GM19372 (cell line): Measurements from ENCODE around the gene SMLR1.

Experiments
- ATAC-seq: cut with Tn5 transposase; IDR thresholded peaks from one replicate; pipeline ENCODE4 v1.9.1; 2021; ENCODE audit warnings: mild to moderate bottlenecking, low read depth, moderate library complexity; ENCODE audit not compliant: unreplicated experiment

The SMLR1 gene

GRCh38 chr6:130848945-130849344 is 21.7 kb downstream of the SMLR1 start:
- peak; percentile 90 for ATAC-seq

DNA sequence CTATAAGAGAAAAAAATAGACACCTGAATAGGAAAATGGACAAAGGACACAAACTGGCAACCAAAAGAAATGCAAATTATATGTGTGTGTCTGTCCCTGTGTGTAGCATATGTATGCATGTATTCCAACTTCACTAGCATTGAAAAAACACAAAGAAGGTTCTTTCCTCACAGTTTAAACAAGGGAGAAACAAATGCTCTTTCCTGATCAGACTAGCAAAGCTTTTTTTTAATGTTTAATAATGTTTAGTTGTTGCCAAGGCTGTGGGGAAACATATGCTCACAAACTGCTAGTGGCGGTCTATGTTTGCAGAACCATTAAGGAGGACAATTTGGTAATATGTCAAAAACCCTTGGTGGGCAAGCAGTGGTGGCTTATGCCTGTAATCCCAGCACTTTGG is 22.4 kb downstream of the SMLR1 start:
- ATAC-seq, result no peak

- no peak for ATAC-seq
Observed at GRCh38 chr6:130851026-130851425, 23.8 kb downstream of the SMLR1 start.

DNA sequence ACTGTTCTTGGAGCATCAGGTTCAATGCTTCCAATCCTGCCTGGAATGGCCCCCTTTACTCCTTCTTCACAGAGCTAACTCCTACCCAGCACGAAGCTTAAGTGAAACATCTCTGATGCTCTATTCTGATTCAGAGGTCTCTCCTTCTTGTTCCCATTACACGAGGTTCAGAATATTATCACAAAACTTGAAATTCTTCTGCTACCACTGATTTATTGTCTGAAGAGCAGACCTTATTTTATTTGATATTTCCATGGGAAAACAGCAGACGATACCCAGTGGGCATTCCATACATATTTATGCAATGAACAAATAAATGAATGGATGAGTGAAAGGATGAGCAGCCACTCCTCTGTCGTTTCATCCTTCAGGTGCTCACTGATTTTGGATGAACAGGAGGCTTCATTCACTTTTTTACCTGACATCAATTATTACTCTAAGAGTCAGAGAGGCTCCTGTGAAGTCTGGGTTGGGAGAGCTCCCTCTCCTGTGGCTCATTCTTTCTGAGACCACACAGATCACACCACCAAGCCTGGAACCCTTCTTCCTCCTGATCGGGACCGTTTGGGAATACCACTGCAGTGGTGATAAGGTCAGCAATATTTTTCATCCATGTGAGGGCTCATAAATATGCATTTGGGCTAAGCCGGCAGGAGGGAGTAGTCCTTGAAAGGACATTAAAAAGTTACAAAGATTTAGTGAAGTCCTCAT is 25.8 kb downstream of the SMLR1 start:
- no peak for ATAC-seq

DNA sequence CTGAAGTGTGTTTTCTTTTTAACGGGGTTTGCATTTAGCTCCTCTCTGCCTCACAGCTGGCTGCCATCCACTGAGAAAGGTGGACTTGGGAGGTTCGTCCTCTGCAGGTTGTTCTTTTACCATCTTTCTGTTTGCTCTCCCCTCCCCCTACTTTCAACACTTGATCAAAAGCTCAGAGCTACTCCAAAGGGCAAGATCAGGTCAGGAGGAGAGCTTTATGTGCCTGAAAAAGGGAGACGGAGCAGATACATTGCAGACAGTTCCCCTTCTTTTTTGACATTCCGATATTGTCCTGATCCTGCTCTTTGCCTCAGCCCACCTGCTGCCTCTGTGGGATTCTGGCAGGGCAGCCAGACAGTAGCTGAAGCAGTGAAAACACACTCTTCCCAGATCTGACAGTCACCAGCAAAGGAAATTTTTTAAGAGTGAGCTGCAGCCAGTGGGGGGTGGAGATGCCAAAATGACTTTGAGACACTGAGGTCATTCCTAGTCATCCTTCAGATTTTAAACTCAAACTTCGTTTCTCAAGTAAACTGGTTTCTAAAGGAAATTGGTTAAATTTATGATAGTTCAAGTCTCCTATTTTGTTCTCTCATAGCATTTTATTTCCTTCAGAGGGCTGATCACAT is 26.5 kb downstream of the SMLR1 start:
- no peak for ATAC-seq

GRCh38 chr6:130858054-130858453 is 30.8 kb downstream of the SMLR1 start:
- no peak for ATAC-seq

DNA sequence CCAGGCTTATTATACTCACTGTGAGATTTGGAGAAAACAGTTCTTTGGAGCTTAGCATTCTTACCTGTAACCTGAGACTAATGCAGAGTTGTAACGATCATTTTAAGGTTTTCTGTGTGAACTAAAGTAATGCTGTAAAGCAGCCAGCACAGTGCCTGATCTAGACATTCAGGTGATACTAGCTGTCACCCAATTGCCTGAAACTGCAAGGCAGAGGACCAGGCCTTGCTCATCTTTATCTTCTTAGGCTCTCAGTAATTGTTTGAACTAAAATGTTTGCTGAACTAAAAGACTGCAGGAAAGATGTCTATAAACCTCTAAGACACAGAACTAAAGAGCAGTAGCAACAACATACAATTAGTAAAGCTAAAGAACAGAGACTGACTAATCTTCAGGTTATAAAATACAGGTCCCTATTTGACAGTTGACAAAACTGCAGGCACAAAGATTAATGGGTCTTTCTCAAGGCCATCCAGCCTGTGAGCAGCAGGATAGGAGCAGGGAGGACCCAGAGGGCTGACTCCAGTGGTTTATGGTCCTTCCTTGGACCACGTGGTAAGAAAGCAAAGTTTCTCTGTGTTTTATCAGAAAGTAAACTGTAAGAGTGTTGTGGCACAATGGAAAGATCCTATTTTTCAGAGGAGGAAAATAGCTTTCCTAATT is 31.4 kb downstream of the SMLR1 start:
- no peak for ATAC-seq

DNA sequence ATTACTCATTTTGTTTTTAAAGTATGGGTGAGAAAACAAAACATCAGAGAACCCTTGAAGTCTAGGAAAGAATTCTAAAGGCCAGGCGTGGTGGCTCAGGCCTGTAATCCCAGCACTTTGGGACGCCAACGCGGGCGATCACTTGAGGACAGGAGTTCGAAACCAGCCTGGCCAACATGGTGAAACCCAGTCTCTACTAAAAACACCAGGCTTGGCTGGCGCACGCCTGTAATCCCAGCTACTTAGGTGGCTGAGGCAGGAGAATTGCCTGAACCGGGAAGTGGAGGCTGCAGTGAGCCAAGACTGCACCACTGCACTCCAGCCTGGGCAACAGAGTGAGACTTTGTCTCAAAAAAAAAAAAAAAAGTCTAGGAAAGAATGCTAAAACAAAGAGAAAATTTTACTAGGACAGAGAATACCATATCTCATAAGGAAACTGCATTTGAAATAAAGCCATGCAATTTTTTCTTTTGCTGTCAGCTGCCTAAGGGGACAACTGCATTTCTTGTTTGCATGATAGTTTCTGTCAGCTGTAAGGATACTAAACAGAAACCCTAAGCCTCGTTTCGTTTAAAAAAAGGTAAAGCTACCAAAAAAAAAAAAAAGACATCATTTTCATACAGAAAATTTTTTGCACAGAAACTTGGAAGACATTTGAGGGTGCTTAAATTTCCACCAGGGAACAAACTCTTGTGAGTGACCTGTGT is 32.1 kb downstream of the SMLR1 start:
- no peak for ATAC-seq

- no peak for ATAC-seq
Observed at GRCh38 chr6:130862370-130862769, 35.2 kb downstream of the SMLR1 start.

GRCh38 chr6:130863415-130864230 is 36.4 kb downstream of the SMLR1 start:
- no peak for ATAC-seq

DNA sequence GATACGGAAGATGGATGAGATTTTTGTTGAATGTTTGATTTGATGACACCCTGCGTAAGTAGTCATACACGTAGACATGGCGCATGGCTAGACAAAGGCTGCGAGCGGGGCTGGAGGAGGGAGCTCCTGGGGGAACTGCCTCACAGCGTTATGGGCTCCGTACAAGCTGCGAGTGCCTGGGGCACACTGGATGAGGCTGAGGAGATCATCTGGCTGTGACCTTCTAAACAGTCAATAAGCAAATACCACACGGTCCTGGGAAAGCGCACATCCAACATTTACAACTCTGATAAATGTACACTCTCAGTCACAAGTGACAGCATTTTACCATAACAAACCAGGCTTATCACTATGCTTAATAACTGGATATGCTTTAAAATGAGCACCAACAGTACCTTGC is 37.1 kb downstream of the SMLR1 start:
- ATAC-seq, result no peak

- no peak for ATAC-seq
Observed at GRCh38 chr6:130865793-130866192, 38.6 kb downstream of the SMLR1 start.

DNA sequence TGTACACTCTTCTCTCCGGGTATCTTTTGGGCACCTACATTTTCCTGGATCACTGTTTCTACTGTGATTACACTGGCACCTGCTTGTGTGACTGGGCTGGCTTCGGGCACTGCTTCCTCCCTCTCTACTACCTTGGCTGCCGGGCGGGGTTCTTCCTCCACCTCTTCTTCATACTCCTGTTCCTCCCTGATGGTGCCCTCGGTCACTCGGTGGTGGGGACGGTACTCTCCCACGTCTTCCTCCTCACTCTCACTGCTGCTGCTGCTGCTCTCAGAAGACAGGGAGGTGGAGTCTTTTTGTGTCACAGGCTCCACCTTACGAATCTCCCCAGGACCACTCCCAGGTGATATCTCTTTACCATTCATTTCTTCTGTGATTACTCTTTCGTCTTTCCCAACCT is 42.5 kb downstream of the SMLR1 start:
- no peak for ATAC-seq

DNA sequence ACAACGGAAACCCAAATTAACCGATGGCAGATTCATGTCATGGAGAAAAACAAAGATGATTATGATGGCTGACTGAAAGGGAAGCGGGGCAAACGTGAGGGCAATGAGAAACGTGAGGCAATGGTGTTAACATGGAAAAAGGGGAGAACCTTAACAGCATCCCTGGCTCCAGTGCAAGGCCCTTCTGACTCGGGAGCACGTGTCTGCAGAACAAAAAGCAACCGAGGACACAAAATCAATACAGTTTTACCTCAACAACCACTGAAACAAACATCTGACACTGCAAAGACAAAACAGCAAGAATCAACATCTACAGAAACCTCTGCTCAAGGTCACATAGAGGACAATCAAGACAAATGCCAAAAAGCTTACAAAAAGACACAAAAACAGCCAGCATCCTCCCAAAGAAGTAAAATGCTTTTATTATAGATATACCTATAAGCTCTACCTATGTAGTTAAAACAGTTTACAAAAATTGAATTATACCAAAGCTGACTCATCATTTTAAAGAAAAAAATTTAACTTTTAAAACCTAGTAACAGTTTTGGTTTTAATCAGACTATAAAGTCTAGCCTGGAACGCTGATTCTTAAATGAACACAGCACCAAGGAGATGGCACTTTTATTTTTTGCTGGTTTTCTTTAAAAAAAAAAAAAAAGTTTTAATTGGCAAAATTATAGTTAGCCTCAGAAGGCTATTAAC is 43.1 kb downstream of the SMLR1 start:
- ATAC-seq, result no peak

DNA sequence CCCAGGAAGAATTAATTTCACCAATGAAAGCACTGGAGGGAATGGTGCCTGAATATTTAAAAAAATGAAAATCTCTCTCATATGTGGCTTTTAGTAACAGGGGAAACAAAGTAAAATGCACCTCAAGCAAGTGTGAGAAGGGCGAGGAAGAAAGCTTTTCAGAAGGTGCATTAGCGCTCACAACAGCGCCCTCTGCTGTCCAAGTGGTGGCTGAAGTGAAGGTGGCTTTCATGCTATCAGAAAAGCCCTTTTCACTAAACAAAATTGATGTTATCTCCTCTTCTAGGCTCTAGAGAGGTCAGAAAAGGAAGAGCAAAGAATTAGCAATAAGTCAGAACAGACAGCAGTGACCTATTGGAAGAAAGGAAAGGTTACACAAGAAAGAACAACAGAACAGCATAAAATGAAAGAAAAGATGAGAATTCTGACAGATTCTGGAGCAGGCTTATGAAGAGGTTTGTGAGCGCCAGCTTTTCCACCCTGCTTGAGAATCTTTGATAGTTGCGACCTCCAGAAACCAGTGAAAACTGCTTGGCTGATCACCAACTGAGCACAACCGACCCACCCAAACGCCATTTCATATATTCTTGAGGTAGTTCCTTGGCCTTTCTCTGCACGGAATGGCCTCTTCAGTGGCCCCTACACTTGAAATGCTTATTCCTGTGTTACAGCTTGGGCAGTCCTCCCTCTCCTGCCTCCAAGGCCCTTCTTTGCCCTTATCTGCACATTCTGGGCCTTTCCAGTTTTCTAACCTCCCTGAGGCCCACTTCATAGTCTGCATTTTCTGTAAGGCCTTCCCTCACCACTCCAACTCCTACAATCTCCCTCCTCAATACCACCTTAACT is 45.3 kb downstream of the SMLR1 start:
- peak; percentile 56 for ATAC-seq

DNA sequence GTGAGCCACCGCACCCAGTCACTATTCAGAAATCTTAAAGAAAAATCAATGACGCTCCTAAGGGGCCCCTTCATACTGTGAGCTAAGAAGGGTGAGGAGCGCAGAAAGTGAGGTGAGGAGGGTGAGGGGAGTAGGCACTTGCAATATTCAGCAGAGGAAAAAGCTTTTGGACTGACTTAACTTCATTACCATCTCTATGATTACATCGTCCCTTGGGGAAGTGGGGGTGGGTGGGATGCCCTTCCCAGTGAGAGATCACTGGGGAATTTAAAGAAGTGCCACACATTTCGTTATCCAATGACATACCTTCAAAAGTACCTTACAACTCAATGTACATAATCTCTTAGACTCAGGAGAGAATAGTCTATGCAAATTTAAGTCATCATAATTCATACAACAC is 46.5 kb downstream of the SMLR1 start:
- no peak for ATAC-seq

- no peak for ATAC-seq
Observed at GRCh38 chr6:130879826-130880225, 52.6 kb downstream of the SMLR1 start.

DNA sequence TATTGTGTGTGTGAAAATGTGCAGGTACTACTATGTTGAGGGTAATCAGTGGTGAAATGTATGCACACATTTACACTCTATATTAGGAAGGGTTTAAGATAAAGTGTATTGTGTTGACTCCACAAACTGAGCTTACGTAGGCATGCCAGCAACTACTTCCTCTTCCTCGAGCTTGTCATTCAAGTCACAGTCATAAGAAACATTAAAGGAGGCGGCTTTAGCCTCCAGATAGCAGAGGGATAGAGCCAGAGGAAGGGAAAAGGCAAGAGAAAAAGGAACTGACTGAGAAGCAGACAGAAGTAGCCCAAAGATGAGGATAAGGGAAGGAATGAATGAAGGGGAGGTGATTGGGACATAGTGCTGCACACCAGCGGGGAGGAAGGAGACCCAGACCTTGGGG is 55.2 kb downstream of the SMLR1 start:
- ATAC-seq, result no peak
